HG02588 (cell line): ENCODE measurements around the gene GNG12.

Experiments
- ATAC-seq: cut with Tn5 transposase; IDR thresholded peaks from one replicate; pipeline ENCODE4 v1.9.1; 2021; ENCODE audit warnings: mild to moderate bottlenecking, moderate library complexity; ENCODE audit not compliant: unreplicated experiment

Gene GNG12

GRCh38 chr1:67686267-67687197 is 146.7 kb downstream of the GNG12 start:
- ATAC-seq = peak; percentile 23

- peak; percentile 9 for ATAC-seq
Observed at GRCh38 chr1:67685558-67686266, 147.6 kb downstream of the GNG12 start.

GRCh38 chr1:67685067-67685557 is 148.2 kb downstream of the GNG12 start, which contains the start of gene GADD45A:
Gene GADD45A, plus strand, starts transcription at chr1:67685201. Its CDS starts 294 bp downstream, at chr1:67685495.
- ATAC-seq = peak; percentile 81

GRCh38 chr1:67684526-67685066 is 148.7 kb downstream of the GNG12 start:
- ATAC-seq = no peak

GRCh38 chr1:67683766-67684525 is 149.3 kb downstream of the GNG12 start:
- no peak for ATAC-seq

- no peak for ATAC-seq
Observed at GRCh38 chr1:67683316-67683715, 150.0 kb downstream of the GNG12 start.

- no peak for ATAC-seq
Observed at GRCh38 chr1:67682659-67683197, 150.5 kb downstream of the GNG12 start.

- ATAC-seq = no peak
Observed at GRCh38 chr1:67680486-67680885, 152.8 kb downstream of the GNG12 start.

- no peak for ATAC-seq
Observed at GRCh38 chr1:67679691-67680090, 153.6 kb downstream of the GNG12 start.

- no peak for ATAC-seq
Observed at GRCh38 chr1:67677930-67678329, 155.3 kb downstream of the GNG12 start.

GRCh38 chr1:67677408-67677807 is 155.9 kb downstream of the GNG12 start:
- no peak for ATAC-seq

GRCh38 chr1:67676946-67677345 is 156.3 kb downstream of the GNG12 start:
- ATAC-seq = no peak

GRCh38 chr1:67676287-67676686 is 157.0 kb downstream of the GNG12 start:
- ATAC-seq = no peak

- ATAC-seq = peak; percentile 96
Observed at GRCh38 chr1:67675800-67676199, 157.5 kb downstream of the GNG12 start.

GRCh38 chr1:67674260-67675011 is 158.8 kb downstream of the GNG12 start:
- ATAC-seq = no peak

- no peak for ATAC-seq
Observed at GRCh38 chr1:67673468-67674201, 159.6 kb downstream of the GNG12 start.

- no peak for ATAC-seq
Observed at GRCh38 chr1:67672260-67672803, 160.9 kb downstream of the GNG12 start.

- no peak for ATAC-seq
Observed at GRCh38 chr1:67668660-67669059, 164.6 kb downstream of the GNG12 start.

GRCh38 chr1:67666636-67667035 is 166.6 kb downstream of the GNG12 start:
- no peak for ATAC-seq
